ENCODE measurements around the gene FAM200B.
"Not testable (repeated sequence)": the region's sequence is repeated elsewhere in the genome, so short reads cannot be mapped to it uniquely, and the experiment has no call there.

FAM200B gene

GRCh38 chr4:15696866-15697265 is 15.2 kb downstream of the FAM200B start:
- no peak for DNase-seq

GRCh38 chr4:15702941-15703403 is 21.3 kb downstream of the FAM200B start, which contains the start of gene BST1:
TSS of gene BST1 (plus strand) at chr4:15703065. CDS start at chr4:15703145, 80 bp downstream.
- no peak for DNase-seq

- DNase-seq, result no peak
Observed at GRCh38 chr4:15703439-15703838, 21.8 kb downstream of the FAM200B start.

- DNase-seq, result no peak
Observed at GRCh38 chr4:15704129-15704528, 22.5 kb downstream of the FAM200B start.

GRCh38 chr4:15706646-15707362 is 25.2 kb downstream of the FAM200B start:
- no peak for DNase-seq

GRCh38 chr4:15707363-15707715 is 25.7 kb downstream of the FAM200B start:
- no peak for DNase-seq

- DNase-seq, result no peak
Observed at GRCh38 chr4:15711762-15712161, 30.1 kb downstream of the FAM200B start.

- peak; percentile 27 for DNase-seq
Observed at GRCh38 chr4:15712214-15712613, 30.6 kb downstream of the FAM200B start.

- no peak for DNase-seq
Observed at GRCh38 chr4:15714141-15714540, 32.5 kb downstream of the FAM200B start.

GRCh38 chr4:15714646-15715435 is 33.2 kb downstream of the FAM200B start:
- no peak for DNase-seq

GRCh38 chr4:15716115-15716514 is 34.5 kb downstream of the FAM200B start:
- DNase-seq, result no peak

GRCh38 chr4:15717086-15717485 is 35.5 kb downstream of the FAM200B start:
- DNase-seq, result no peak

GRCh38 chr4:15717657-15718416 is 36.2 kb downstream of the FAM200B start:
- DNase-seq, result no peak

- DNase-seq, result no peak
Observed at GRCh38 chr4:15718465-15718864, 36.8 kb downstream of the FAM200B start.

GRCh38 chr4:15718959-15719358 is 37.3 kb downstream of the FAM200B start:
- no peak for DNase-seq

GRCh38 chr4:15719506-15719905 is 37.9 kb downstream of the FAM200B start:
- no peak for DNase-seq

GRCh38 chr4:15720851-15721250 is 39.2 kb downstream of the FAM200B start:
- no peak for DNase-seq

- DNase-seq, result no peak
Observed at GRCh38 chr4:15725608-15726007, 44.0 kb downstream of the FAM200B start.

GRCh38 chr4:15729910-15730533 is 48.4 kb downstream of the FAM200B start:
- peak; percentile 69 for DNase-seq

- DNase-seq, result not testable (repeated sequence)
Observed at GRCh38 chr4:15733061-15733460, 51.4 kb downstream of the FAM200B start.

GRCh38 chr4:15735536-15735935 is 53.9 kb downstream of the FAM200B start:
- no peak for DNase-seq

- no peak for DNase-seq
Observed at GRCh38 chr4:15736514-15737050, 55.0 kb downstream of the FAM200B start.

GRCh38 chr4:15737255-15737654 is 55.6 kb downstream of the FAM200B start:
- DNase-seq, result no peak

All from NCI-H82 (cell line).